Loucy (cell line): ENCODE data around the gene LTC4S.

Source experiments
- H2AFZ ChIP-seq: fragments of 200-600 bp; sonication (generic); 2 replicates; pipeline ENCODE4 v1.6.0; 2016; ENCODE audit warnings: antibody characterized with exemption, mild to moderate bottlenecking, low read length, moderate library complexity
- H3F3A ChIP-seq: fragments of 200-600 bp; 2 replicates; pipeline ENCODE4 v1.6.0; 2016; ENCODE audit warnings: antibody characterized with exemption, low read depth, mild to moderate bottlenecking
- H3K27me3 ChIP-seq: fragments of 200-600 bp; sonication (generic); 2 replicates; pipeline ENCODE4 v1.6.1; 2014; ENCODE audit warnings: low read length, mild to moderate bottlenecking; ENCODE audit not compliant: insufficient read depth, poor library complexity, severe bottlenecking
- H3K36me3 ChIP-seq: fragments of 200-600 bp; sonication (generic); 2 replicates; pipeline ENCODE4 v1.6.1; 2016; ENCODE audit warnings: low read length; ENCODE audit not compliant: insufficient read depth
- H3K4me1 ChIP-seq: fragments of 200-600 bp; sonication (generic); 2 replicates; pipeline ENCODE4 v1.5.1; 2014; ENCODE audit warnings: low read length, mild to moderate bottlenecking; ENCODE audit not compliant: insufficient read depth, poor library complexity, severe bottlenecking
- H3K4me2 ChIP-seq: fragments of 200-600 bp; sonication (generic); 2 replicates; pipeline ENCODE4 v1.6.0; 2014; ENCODE audit warnings: antibody characterized with exemption, low read length, low read depth, mild to moderate bottlenecking; ENCODE audit not compliant: poor library complexity, severe bottlenecking
- H3K4me3 ChIP-seq: fragments of 200-600 bp; sonication (generic); 2 replicates; pipeline ENCODE4 v1.5.1; 2014; ENCODE audit warnings: low read length, mild to moderate bottlenecking, mixed read lengths; ENCODE audit not compliant: poor library complexity, severe bottlenecking
- H3K79me2 ChIP-seq: fragments of 200-600 bp; sonication (generic); 2 replicates; pipeline ENCODE4 v1.6.1; 2014; ENCODE audit warnings: low read length; ENCODE audit not compliant: insufficient read depth
- H3K9ac ChIP-seq: fragments of 200-600 bp; sonication (generic); 2 replicates; pipeline ENCODE4 v1.6.0; 2014; ENCODE audit warnings: mild to moderate bottlenecking, low read depth, low read length, moderate library complexity; ENCODE audit not compliant: poor library complexity, severe bottlenecking
- H3K9me2 ChIP-seq: fragments of 200-600 bp; sonication (generic); replicated peaks from 2 replicates; pipeline ENCODE4 v1.6.1; 2016; ENCODE audit warnings: low read depth, low read length, mixed read lengths
- H3K9me3 ChIP-seq: fragments of 200-600 bp; sonication (generic); 2 replicates; pipeline ENCODE4 v1.6.1; 2014; ENCODE audit warnings: mild to moderate bottlenecking, antibody characterized with exemption, low read length, low read depth; ENCODE audit not compliant: insufficient read depth
- H4K20me1 ChIP-seq: fragments of 200-600 bp; sonication (generic); 2 replicates; pipeline ENCODE4 v1.6.0; 2014; ENCODE audit warnings: antibody characterized with exemption, low read length, mild to moderate bottlenecking; ENCODE audit not compliant: insufficient read depth, poor library complexity, severe bottlenecking
- CTCF ChIP-seq: fragments of 200-600 bp; sonication (generic); conservative IDR thresholded peaks from 2 replicates; pipeline ENCODE4 v1.5.1; 2014; ENCODE audit warnings: mild to moderate bottlenecking, antibody characterized with exemption, low read length
- EZH2phosphoT487 ChIP-seq: fragments of 200-600 bp; IDR thresholded peaks from 2 replicates; pipeline ENCODE4 v1.6.1; 2018; ENCODE audit warnings: antibody characterized with exemption, mild to moderate bottlenecking, moderate library complexity, borderline replicate concordance

The LTC4S gene

GRCh38 chr5:179769796-179770195 is 24.0 kb upstream of the LTC4S start:
- Histone ChIP-seq H3K9me3 (no peaks in the 10 kb centered on the region), H4K20me1 (no peaks in the 10 kb centered on the region), H3K36me3 (peaks cover 70% of the 10 kb centered on the region; the same call in 1 of the 2 replicates), H3K9ac (no peak overlapping the region), H3K4me2 (no peak overlapping the region), H3K9me2 (no peaks in the 10 kb centered on the region), H3K4me3 (no peak overlapping the region), H3K27me3 (no peaks in the 10 kb centered on the region), H3F3A (no peaks in the 10 kb centered on the region), H3K79me2 (no peaks in the 10 kb centered on the region; the same call in 1 of the 2 replicates), H3K4me1 (no peaks in the 10 kb centered on the region), H2AFZ (no peak overlapping the region)
- TF ChIP-seq CTCF (no peak), EZH2phosphoT487 (no peak)

- Histone ChIP-seq H4K20me1 (no peaks in the 10 kb centered on the region), H3K27me3 (no peaks in the 10 kb centered on the region), H3K36me3 (peaks cover 66% of the 10 kb centered on the region; the same call in 1 of the 2 replicates), H3K9me3 (no peaks in the 10 kb centered on the region), H3K9me2 (no peaks in the 10 kb centered on the region), H3K79me2 (no peaks in the 10 kb centered on the region; the same call in 1 of the 2 replicates), H3K4me1 (no peaks in the 10 kb centered on the region), H3K9ac (no peak overlapping the region), H2AFZ (no peak overlapping the region), H3F3A (no peaks in the 10 kb centered on the region), H3K4me2 (no peak overlapping the region), H3K4me3 (no peak overlapping the region)
- no peak for TF ChIP-seq EZH2phosphoT487
- TF ChIP-seq CTCF, result no peak
Observed at GRCh38 chr5:179771311-179771895, 22.4 kb upstream of the LTC4S start.

- no peak overlapping the region for H3K4me3 ChIP-seq
- no peaks in the 10 kb centered on the region for H3K9me3 ChIP-seq
- H3F3A ChIP-seq, result no peaks in the 10 kb centered on the region
- no peaks in the 10 kb centered on the region for H4K20me1 ChIP-seq
- no peaks in the 10 kb centered on the region for H3K9me2 ChIP-seq
- H3K27me3 ChIP-seq, result no peaks in the 10 kb centered on the region
- H2AFZ ChIP-seq, result no peak overlapping the region
- no peak overlapping the region for H3K9ac ChIP-seq
- no peak overlapping the region for H3K4me2 ChIP-seq
- H3K4me1 ChIP-seq, result no peaks in the 10 kb centered on the region
- no peak for TF ChIP-seq CTCF
- peaks cover 57% of the 10 kb centered on the region; the same call in 1 of the 2 replicates for H3K36me3 ChIP-seq
- H3K79me2 ChIP-seq, result no peaks in the 10 kb centered on the region
Observed at GRCh38 chr5:179772351-179772750, 21.4 kb upstream of the LTC4S start.
